NB4 (cell line): Measurements from ENCODE around the gene DCLRE1C.

Experiments used
- POLR2A ChIP-seq: IDR thresholded peaks from 2 replicates; pipeline ENCODE4 v1.6.1; 2011; ENCODE audit warnings: mild to moderate bottlenecking; ENCODE audit not compliant: insufficient read length; ENCODE audit errors: extremely low read depth
- TF ChIP-seq, protein P1 (sequence below): IDR thresholded peaks from 2 replicates; pipeline ENCODE4 v1.6.1; 2011; ENCODE audit warnings: low read depth, low read length
- TF ChIP-seq, protein P2 (sequence below): IDR thresholded peaks from one replicate; pipeline ENCODE4 v1.5.1; 2012; ENCODE audit warnings: low read depth, low read length

DNA sequence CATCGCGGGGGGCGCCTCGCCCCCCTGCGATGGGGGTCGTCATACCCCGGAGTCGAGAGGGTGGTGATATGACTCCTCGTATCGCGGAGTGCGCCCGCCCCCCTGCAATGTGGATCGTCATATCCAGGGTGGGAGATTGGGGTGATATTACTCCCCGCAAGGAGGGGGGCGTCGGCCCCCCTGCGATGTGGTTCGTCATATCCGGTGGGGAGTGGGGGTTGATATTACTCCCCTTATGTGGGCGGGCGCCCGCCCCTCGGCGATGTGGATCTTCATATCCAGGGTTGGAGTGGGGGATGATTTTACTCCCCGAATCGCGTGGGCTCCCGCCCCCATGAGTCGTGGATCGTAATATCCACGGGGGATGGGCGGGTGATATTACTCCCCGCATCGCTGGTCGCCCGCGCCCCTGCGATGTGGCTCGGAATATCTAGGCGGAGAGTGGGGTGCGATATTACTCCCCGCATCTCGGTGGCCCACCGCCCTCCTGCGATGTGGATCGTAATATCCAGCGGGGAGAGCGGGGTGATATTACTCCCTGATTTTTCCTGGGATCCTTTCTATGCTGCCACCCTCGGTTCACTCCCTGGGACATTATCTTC, 42.2 kb upstream of the DCLRE1C start:
- no peak for TF ChIP-seq POLR2A
- TF ChIP-seq, protein P1, sequence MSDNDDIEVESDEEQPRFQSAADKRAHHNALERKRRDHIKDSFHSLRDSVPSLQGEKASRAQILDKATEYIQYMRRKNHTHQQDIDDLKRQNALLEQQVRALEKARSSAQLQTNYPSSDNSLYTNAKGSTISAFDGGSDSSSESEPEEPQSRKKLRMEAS: no peak
- TF ChIP-seq, protein P2, sequence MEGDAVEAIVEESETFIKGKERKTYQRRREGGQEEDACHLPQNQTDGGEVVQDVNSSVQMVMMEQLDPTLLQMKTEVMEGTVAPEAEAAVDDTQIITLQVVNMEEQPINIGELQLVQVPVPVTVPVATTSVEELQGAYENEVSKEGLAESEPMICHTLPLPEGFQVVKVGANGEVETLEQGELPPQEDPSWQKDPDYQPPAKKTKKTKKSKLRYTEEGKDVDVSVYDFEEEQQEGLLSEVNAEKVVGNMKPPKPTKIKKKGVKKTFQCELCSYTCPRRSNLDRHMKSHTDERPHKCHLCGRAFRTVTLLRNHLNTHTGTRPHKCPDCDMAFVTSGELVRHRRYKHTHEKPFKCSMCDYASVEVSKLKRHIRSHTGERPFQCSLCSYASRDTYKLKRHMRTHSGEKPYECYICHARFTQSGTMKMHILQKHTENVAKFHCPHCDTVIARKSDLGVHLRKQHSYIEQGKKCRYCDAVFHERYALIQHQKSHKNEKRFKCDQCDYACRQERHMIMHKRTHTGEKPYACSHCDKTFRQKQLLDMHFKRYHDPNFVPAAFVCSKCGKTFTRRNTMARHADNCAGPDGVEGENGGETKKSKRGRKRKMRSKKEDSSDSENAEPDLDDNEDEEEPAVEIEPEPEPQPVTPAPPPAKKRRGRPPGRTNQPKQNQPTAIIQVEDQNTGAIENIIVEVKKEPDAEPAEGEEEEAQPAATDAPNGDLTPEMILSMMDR: no peak
